Measurements from ENCODE around the gene SPAG5.

Gene SPAG5

GRCh38 chr17:28598799-28599310 lies at the start of gene SPAG5:
Gene SPAG5 (minus strand): TSS chr17:28599025. CDS start chr17:28598946, 79 bp downstream.
- H3K27ac ChIP-seq: peak within 1 kb of the TSS; percentile 88
- peak; percentile 88 for DNase-seq
- in situ Hi-C loops (cut with HindIII; ENCODE audit: low pct_ligation_motif_present, low sequenced_read_pairs): no loop called here
- H3K4me3 ChIP-seq (ENCODE audit: low read depth, low read length): peak within 1 kb of the TSS; percentile 87
- H3K36me3 ChIP-seq (replicated peaks): no peaks in the 10 kb centered on the region
- H3K27me3 ChIP-seq (replicated peaks): no peaks in the 10 kb centered on the region
- TF ChIP-seq CTCF (IDR thresholded peaks at IDR 0.05; ENCODE audit: low read depth, low read length, missing control alignments): no peak

GRCh38 chr17:28646039-28646754 lies 47.4 kb upstream of the SPAG5 start:
- H3K4me3 ChIP-seq (ENCODE audit: low read depth, low read length): no peak overlapping the region
- DNase-seq: no peak
- no peaks in the 10 kb centered on the region for H3K27me3 ChIP-seq (replicated peaks)
- no peak for TF ChIP-seq CTCF (IDR thresholded peaks at IDR 0.05; ENCODE audit: low read depth, low read length, missing control alignments)
- H3K36me3 ChIP-seq (replicated peaks): peaks cover 26% of the 10 kb centered on the region
- no peak overlapping the region for H3K27ac ChIP-seq
- in situ Hi-C loops (cut with HindIII; ENCODE audit: low pct_ligation_motif_present, low sequenced_read_pairs): no loop called here

GRCh38 chr17:28645576-28645939 lies 46.7 kb upstream of the SPAG5 start:
- Histone ChIP-seq H3K36me3 (replicated peaks) (peaks cover 29% of the 10 kb centered on the region), H3K27me3 (replicated peaks) (no peaks in the 10 kb centered on the region), H3K27ac (peak overlapping the region; percentile 37), H3K4me3 (ENCODE audit: low read depth, low read length) (peak overlapping the region; percentile 70)
- in situ Hi-C loops (cut with HindIII; ENCODE audit: low pct_ligation_motif_present, low sequenced_read_pairs): no loop called here
- no peak for TF ChIP-seq CTCF (IDR thresholded peaks at IDR 0.05; ENCODE audit: low read depth, low read length, missing control alignments)
- no peak for DNase-seq

GRCh38 chr17:28644787-28645575 lies 46.2 kb upstream of the SPAG5 start, which contains the start of gene BLTP2:
Gene BLTP2 (minus strand): TSS chr17:28645158. CDS start chr17:28645056, 102 bp downstream.
- H3K4me3 ChIP-seq (ENCODE audit: low read depth, low read length): peak within 1 kb of the TSS; percentile 85
- no peak for TF ChIP-seq CTCF (IDR thresholded peaks at IDR 0.05; ENCODE audit: low read depth, low read length, missing control alignments)
- in situ Hi-C loops (cut with HindIII; ENCODE audit: low pct_ligation_motif_present, low sequenced_read_pairs): no loop called here
- H3K27me3 ChIP-seq (replicated peaks): no peaks in the 10 kb centered on the region
- H3K36me3 ChIP-seq (replicated peaks): peaks cover 34% of the 10 kb centered on the region
- peak; percentile 88 for DNase-seq
- H3K27ac ChIP-seq: peak within 1 kb of the TSS; percentile 37

- Histone ChIP-seq H3K4me3 (ENCODE audit: low read depth, low read length) (peak overlapping the region; percentile 85), H3K36me3 (replicated peaks) (peaks cover 42% of the 10 kb centered on the region), H3K27me3 (replicated peaks) (no peaks in the 10 kb centered on the region), H3K27ac (no peak overlapping the region)
- peak; percentile 73 for TF ChIP-seq CTCF (IDR thresholded peaks at IDR 0.05; ENCODE audit: low read depth, low read length, missing control alignments)
- DNase-seq: peak; percentile 53
- in situ Hi-C loops (cut with HindIII; ENCODE audit: low pct_ligation_motif_present, low sequenced_read_pairs): no loop called here
Observed at GRCh38 chr17:28643983-28644786, 45.4 kb upstream of the SPAG5 start.
